Activated CD8-positive, alpha-beta T cell treated with anti-CD3 and anti-CD28 coated beads for 36 hours (primary cell): ENCODE measurements around the gene MYO5C. TPM values are rescaled to one million over a fixed set of nuclear protein-coding genes. Genes with fewer than 3 reads are reported as not detected.
"Not testable (repeated sequence)": the region's sequence is repeated elsewhere in the genome, so short reads cannot be mapped to it uniquely, and the experiment has no call there.

ENCODE experiments used
- ATAC-seq: fragments of 200-7000 bp; cut with Tn5 transposase; one replicate; pipeline ENCODE4 v1.10.0; 2021; ENCODE audit warnings: mild to moderate bottlenecking, moderate library complexity
- CTCF ChIA-PET: fragments of 350-600 bp; sonication (Branson Sonifier 250); formaldehyde crosslinking; loops from one replicate; lab custom pipeline; 2021; ENCODE audit warnings: antibody characterized with exemption; lab: Charles Lee
- POLR2A ChIA-PET: fragments of 350-600 bp; sonication (Branson Sonifier 250); formaldehyde crosslinking; loops from one replicate; lab custom pipeline; 2021; ENCODE audit warnings: antibody characterized with exemption; lab: Charles Lee
- DNase-seq: peaks from one replicate; pipeline ENCODE4 v3.0.0-alpha.2; 2020
- H3K27ac Mint-ChIP-seq: one replicate; pipeline ENCODE4 v1.8.0; 2021; ENCODE audit warnings: mild to moderate bottlenecking, mixed read lengths
- H3K27me3 Mint-ChIP-seq: one replicate; pipeline ENCODE4 v1.8.0; 2021; ENCODE audit warnings: mixed read lengths
- H3K36me3 Mint-ChIP-seq: one replicate; pipeline ENCODE4 v1.8.0; 2021; ENCODE audit warnings: low read depth, mixed read lengths
- H3K4me1 Mint-ChIP-seq: one replicate; pipeline ENCODE4 v1.8.0; 2021; ENCODE audit warnings: low read depth, mixed read lengths
- H3K4me3 Mint-ChIP-seq: one replicate; pipeline ENCODE4 v1.8.0; 2021; ENCODE audit warnings: mild to moderate bottlenecking, moderate library complexity, mixed read lengths
- H3K9me3 Mint-ChIP-seq: one replicate; pipeline ENCODE4 v1.8.0; 2021; ENCODE audit warnings: mixed read lengths
- intact Hi-C: fragments of 100-400 bp; cut with micrococcal nuclease; formaldehyde crosslinking; loops from one replicate; pipeline ENCODE4 v1.10.0; 2022
- total RNA-seq, 2 experiments: library from RNA; stranded (reverse); gene quantifications; one replicate each; pipeline ENCODE4 v1.2.3, GENCODE V29; 2021
- TF ChIP-seq, protein P1 (sequence below): fragments of 200-600 bp; IDR thresholded peaks from one replicate; pipeline ENCODE4 v1.8.0; 2022; ENCODE audit warnings: antibody characterized with exemption, mild to moderate bottlenecking

MYO5C gene
- total RNA-seq, 2 experiments from 2014 or later = 1.3 to 1.9 TPM

DNA sequence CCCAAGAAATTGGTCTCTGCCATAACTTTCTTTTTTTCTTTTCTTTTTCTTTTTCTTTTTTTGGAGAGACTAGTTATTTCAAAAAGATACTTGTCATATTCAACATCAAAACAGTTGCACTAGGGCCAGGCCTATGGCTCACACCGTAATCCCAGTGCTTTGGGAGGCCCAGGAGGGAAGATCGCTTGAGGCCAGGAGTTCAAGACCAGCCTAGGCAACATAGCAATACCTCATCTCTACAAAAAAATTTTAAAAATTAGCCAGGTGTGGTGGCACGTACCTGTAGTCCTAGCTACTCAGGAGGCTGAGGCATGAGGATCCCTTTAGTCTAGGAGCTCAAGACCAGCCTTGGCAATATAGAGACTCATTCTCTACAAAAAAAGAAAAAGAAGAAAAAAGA, 55.4 kb downstream of the MYO5C start:
- TF ChIP-seq, protein P1, sequence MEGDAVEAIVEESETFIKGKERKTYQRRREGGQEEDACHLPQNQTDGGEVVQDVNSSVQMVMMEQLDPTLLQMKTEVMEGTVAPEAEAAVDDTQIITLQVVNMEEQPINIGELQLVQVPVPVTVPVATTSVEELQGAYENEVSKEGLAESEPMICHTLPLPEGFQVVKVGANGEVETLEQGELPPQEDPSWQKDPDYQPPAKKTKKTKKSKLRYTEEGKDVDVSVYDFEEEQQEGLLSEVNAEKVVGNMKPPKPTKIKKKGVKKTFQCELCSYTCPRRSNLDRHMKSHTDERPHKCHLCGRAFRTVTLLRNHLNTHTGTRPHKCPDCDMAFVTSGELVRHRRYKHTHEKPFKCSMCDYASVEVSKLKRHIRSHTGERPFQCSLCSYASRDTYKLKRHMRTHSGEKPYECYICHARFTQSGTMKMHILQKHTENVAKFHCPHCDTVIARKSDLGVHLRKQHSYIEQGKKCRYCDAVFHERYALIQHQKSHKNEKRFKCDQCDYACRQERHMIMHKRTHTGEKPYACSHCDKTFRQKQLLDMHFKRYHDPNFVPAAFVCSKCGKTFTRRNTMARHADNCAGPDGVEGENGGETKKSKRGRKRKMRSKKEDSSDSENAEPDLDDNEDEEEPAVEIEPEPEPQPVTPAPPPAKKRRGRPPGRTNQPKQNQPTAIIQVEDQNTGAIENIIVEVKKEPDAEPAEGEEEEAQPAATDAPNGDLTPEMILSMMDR = no peak
- no peak overlapping the region for H3K27ac Mint-ChIP-seq
- ATAC-seq = no peak
- H3K36me3 Mint-ChIP-seq = no peaks in the 10 kb centered on the region
- CTCF ChIA-PET = interaction anchor here (0.7 to 3.3 kb wide), 5 partner anchors 13 to 586 kb away, joined by 3 to 23 read pairs (median 4); no protein-coding TSS in a partner anchor
- H3K27me3 Mint-ChIP-seq = no peaks in the 10 kb centered on the region
- no peak overlapping the region for H3K4me3 Mint-ChIP-seq
- no peak for DNase-seq
- intact Hi-C loops = no loop called here
- H3K9me3 Mint-ChIP-seq = no peaks in the 10 kb centered on the region
- H3K4me1 Mint-ChIP-seq = peaks cover 17% of the 10 kb centered on the region
- POLR2A ChIA-PET = no interaction called here

DNA sequence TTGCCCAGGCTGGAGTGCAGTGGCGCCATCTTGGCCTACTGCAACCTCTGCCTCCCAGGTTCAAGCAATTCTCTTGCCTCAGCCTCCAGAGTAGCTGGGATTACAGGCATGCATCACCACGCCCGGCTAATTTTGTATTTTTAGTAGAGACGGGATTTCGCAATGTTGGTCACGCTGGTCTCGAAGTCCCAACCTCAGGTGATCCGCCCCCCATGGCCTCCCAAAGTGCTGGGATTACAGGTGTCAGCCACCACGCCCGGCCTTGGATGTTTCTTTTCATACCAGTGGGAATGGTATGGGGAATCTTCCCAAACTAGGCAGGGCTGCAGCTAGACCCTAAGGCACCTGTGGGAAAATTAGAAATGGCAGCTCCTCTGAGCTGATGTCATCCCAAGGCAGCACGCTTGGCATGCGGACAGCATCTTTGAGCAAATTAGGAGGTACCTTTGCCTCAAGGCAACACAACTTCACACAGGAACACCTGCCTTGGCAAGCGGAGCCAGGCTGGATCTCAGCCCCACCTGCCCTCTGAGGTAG, 56.5 kb downstream of the MYO5C start:
- H3K27me3 Mint-ChIP-seq, H3K4me3 Mint-ChIP-seq, intact Hi-C loops, ATAC-seq, H3K36me3 Mint-ChIP-seq, POLR2A ChIA-PET, H3K9me3 Mint-ChIP-seq, DNase-seq, H3K27ac Mint-ChIP-seq: not testable (repeated sequence)
- CTCF ChIA-PET = interaction anchor here (1.4 to 3.3 kb wide), 2 partner anchors 12 to 17 kb away, joined by 4 to 23 read pairs; no protein-coding TSS in a partner anchor
- peaks cover 28% of the 10 kb centered on the region for H3K4me1 Mint-ChIP-seq

DNA sequence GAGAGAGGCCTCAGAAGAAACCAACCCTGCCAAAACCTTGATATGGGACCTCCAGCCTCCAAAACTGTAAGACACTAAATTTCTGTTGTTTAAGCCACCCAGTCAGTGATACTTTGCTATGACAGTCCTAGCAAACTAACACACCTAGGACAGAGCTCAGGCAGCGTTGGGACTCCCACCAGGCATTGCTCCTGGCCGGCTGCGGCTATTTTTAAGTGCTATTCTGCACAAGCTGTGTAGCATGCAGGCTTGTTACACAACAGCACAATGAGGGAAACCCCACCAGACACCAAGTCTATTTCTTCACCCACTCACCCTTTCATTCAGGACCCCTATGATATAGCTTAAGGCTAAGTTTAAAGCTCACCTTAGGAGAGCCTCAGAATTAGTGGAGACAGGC, 57.5 kb downstream of the MYO5C start:
- H3K9me3 Mint-ChIP-seq = no peaks in the 10 kb centered on the region
- peaks cover 3% of the 10 kb centered on the region for H3K36me3 Mint-ChIP-seq
- intact Hi-C loops = no loop called here
- H3K4me3 Mint-ChIP-seq = no peak overlapping the region
- no peak overlapping the region for H3K27ac Mint-ChIP-seq
- TF ChIP-seq, protein P1 = no peak
- peaks cover 37% of the 10 kb centered on the region for H3K4me1 Mint-ChIP-seq
- ChIA-PET POLR2A (no interaction called here), CTCF (interaction anchor here (1.7 to 3.4 kb wide), 3 partner anchors 10 to 497 kb away, joined by 4 to 23 read pairs (median 21); no protein-coding TSS in a partner anchor)
- DNase-seq (no peak), ATAC-seq (no peak)
- no peaks in the 10 kb centered on the region for H3K27me3 Mint-ChIP-seq

DNA sequence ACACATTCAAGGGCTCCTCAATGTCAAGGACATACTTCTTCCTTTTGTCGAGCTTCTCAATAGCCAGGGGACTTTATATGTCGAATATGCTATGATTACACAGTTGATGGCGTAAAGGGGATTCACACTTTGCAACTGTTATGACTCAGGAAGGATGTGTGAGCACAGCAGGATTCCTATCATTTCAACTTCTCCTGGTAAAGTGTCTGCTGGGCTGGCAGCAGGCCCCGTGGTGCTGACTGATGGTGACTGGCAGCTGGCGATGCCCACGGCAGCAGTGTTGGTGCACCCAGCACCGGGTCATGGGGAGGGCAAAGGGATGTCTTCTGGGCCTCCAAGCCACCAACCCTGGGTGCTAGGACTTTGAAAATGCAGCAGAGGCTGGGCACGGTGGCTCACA, 59.6 kb downstream of the MYO5C start:
- H3K4me3 Mint-ChIP-seq = no peak overlapping the region
- H3K36me3 Mint-ChIP-seq = peaks cover 3% of the 10 kb centered on the region
- CTCF ChIA-PET = interaction anchor here (0.7 to 3.9 kb wide), 6 partner anchors 8 to 62 kb away, joined by 3 to 21 read pairs (median 4); no protein-coding TSS in a partner anchor
- ATAC-seq (peak; percentile 25), DNase-seq (no peak)
- H3K4me1 Mint-ChIP-seq = peaks cover 43% of the 10 kb centered on the region
- intact Hi-C loops = no loop called here
- no peaks in the 10 kb centered on the region for H3K27me3 Mint-ChIP-seq
- H3K9me3 Mint-ChIP-seq = no peaks in the 10 kb centered on the region
- POLR2A ChIA-PET = interaction anchor here (1.3 kb wide), 1 partner anchor 10 kb away, joined by 6 read pairs; no protein-coding TSS in a partner anchor
- TF ChIP-seq, protein P1 = no peak
- no peak overlapping the region for H3K27ac Mint-ChIP-seq

DNA sequence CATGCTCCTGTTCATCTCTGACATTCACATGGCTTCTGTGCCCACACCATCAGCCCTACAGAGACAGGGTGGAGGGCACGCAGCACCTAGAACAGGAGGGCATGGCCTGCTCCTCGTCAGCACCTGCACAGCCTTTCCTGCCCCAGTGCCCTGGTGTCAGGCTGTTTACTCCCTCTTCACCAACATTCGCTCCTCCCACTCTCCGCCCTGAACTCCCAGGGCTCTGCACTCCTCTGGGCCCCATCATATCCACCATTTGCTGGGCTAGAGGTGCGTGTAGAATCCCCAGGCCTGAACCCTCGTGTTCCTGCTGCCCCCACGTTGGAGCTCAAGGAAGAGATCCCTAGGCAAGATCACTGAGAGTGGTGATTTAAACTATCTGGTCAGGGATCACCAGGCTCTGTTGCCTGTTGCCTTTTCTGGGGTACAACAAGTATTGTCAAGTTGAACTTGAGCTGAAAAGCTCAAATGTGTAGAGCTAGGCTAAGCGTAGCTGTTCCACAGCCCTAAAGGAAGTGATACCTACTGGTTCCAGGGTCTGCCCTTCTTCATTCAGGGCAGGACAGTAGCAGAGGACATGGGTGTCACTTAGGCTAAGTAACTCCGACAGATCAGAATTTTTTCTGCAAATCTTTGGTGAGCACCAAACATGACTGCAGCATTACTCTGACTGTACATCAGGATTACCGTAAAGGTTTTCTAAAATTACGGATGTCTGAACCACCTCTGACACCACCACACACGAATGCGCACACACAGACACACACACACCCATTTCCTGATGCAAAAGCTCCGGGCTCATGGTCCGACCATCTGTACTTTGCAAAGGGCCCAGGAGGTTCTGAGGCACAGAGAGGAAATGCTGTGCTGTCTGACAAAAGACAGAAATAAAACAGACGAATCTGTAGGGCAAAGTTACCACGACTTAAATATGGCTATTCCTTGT, 60.7 kb downstream of the MYO5C start:
- ATAC-seq (peak; percentile 66), DNase-seq (peak; percentile 27)
- POLR2A ChIA-PET = interaction anchor here (0.8 to 1.3 kb wide), 2 partner anchors 12 to 22 kb away, joined by 4 to 6 read pairs; no protein-coding TSS in a partner anchor
- no peaks in the 10 kb centered on the region for H3K27me3 Mint-ChIP-seq
- intact Hi-C loops = no loop called here
- no peaks in the 10 kb centered on the region for H3K9me3 Mint-ChIP-seq
- TF ChIP-seq, protein P1 = no peak
- peaks cover 40% of the 10 kb centered on the region for H3K4me1 Mint-ChIP-seq
- no peak overlapping the region for H3K4me3 Mint-ChIP-seq
- peaks cover 3% of the 10 kb centered on the region for H3K36me3 Mint-ChIP-seq
- CTCF ChIA-PET = interaction anchor here (0.7 to 3.9 kb wide), 6 partner anchors 7 to 63 kb away, joined by 3 to 21 read pairs (median 4); no protein-coding TSS in a partner anchor
- peak overlapping the region; percentile 83 for H3K27ac Mint-ChIP-seq
